MM.1S (cell line): ENCODE measurements around the gene ARPP21.

Experiments
- CTCF ChIP-seq: fragments of 300-600 bp; sonication (generic); IDR thresholded peaks from 2 replicates; pipeline ENCODE4 v1.5.1; 2016; ENCODE audit warnings: antibody characterized with exemption, low read length, mixed read lengths
- EZH2 ChIP-seq: fragments of 300-600 bp; sonication (generic); optimal IDR thresholded peaks from 2 replicates; pipeline ENCODE3; 2017; ENCODE audit warnings: low read depth, mild to moderate bottlenecking, antibody characterized with exemption, low read length, mixed read lengths

DNA sequence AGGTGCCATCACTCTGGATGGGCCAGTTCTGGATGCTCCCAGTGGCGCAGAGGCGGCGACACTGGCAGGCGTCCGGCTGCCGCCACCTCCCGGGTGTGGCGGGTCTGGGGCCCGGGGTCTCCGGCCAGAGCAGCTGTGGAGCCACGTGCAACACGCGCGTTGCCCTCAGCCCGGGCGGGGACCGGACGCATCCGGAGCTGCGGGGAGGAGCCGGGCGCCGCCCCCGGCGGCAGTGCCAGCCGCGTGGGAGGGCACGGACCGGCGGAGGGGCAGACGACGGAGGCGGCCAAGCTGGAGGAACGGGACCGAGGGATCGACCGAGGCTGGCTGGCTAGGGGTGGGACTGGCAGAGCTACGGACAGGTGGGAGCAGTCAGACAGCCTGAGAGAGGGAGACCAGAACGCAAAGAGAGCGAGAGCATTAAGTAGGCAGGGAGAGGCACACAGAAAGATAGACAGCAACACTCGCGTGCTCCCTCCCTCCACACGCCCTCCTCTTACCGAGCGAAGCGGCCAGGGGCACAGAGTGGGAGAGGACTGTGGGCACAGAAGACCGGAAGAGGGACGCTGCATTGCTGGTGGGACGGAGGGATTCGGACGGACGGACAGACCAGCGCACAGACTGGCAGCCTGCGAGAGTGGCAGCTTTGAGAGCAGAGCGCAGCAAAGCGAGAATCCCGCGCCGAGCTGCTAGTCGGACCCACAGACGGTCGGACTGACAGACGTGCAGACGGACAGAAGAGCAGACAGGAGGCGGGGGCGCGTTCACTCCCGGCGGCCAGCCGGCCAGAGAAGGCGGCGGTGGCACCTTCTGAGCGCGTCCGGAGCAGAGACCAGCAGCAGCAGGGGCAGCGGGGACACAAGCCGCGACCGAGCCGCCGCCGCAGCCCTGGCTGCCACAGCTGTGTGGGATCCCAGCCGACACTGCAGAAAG is at the start of gene ARPP21:
- no peak for TF ChIP-seq CTCF
- TF ChIP-seq EZH2, result no peak
